Testis (tissue), 2 donors: ENCODE data around the gene CREBRF.

ENCODE experiments used
- POLR2A ChIP-seq: fragments of 450-650 bp; IDR thresholded peaks from one replicate; pipeline ENCODE4 v1.6.1; 2017; ENCODE audit warnings: antibody characterized with exemption, mild to moderate bottlenecking, moderate library complexity
- TF ChIP-seq, protein P1 (sequence below), 3 experiments: fragments of 450-650 bp in 2 of 3; fragments of 200-600 bp in 1 of 3; sonication (generic) in 1 of 3; IDR thresholded peaks; one replicate each; pipeline ENCODE4 v1.5.1; 2016 to 2019; ENCODE audit warnings: antibody characterized with exemption in 3 of 3, mild to moderate bottlenecking in 2 of 3, moderate library complexity in 1 of 3

GRCh38 chr5:173025651-173026050, 30.5 kb upstream of the CREBRF start:
- no peak for TF ChIP-seq POLR2A
- TF ChIP-seq, protein P1, sequence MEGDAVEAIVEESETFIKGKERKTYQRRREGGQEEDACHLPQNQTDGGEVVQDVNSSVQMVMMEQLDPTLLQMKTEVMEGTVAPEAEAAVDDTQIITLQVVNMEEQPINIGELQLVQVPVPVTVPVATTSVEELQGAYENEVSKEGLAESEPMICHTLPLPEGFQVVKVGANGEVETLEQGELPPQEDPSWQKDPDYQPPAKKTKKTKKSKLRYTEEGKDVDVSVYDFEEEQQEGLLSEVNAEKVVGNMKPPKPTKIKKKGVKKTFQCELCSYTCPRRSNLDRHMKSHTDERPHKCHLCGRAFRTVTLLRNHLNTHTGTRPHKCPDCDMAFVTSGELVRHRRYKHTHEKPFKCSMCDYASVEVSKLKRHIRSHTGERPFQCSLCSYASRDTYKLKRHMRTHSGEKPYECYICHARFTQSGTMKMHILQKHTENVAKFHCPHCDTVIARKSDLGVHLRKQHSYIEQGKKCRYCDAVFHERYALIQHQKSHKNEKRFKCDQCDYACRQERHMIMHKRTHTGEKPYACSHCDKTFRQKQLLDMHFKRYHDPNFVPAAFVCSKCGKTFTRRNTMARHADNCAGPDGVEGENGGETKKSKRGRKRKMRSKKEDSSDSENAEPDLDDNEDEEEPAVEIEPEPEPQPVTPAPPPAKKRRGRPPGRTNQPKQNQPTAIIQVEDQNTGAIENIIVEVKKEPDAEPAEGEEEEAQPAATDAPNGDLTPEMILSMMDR (IDR thresholded peaks at IDR 0.05): no peak
